PC-9 (cell line): ENCODE measurements around the gene IL10RB.

Source experiments
- EZH2 ChIP-seq: fragments of 200-600 bp; sonication (generic); IDR thresholded peaks from 2 replicates; pipeline ENCODE4 v1.8.0; 2017; ENCODE audit warnings: antibody characterized with exemption, low read depth
- TF ChIP-seq, protein P1 (sequence below): fragments of 200-600 bp; sonication (generic); conservative IDR thresholded peaks from 2 replicates; pipeline ENCODE4 v1.6.1; 2017; ENCODE audit warnings: mixed run types, antibody characterized with exemption, mild to moderate bottlenecking, moderate library complexity

DNA sequence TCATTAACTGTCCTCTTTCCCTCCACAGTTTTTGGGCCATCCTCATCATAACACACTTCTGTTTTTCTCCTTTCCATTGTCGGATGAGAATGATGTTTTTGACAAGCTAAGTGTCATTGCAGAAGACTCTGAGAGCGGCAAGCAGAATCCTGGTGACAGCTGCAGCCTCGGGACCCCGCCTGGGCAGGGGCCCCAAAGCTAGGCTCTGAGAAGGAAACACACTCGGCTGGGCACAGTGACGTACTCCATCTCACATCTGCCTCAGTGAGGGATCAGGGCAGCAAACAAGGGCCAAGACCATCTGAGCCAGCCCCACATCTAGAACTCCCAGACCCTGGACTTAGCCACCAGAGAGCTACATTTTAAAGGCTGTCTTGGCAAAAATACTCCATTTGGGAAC, 30.0 kb downstream of the IL10RB start:
- TF ChIP-seq, protein P1, sequence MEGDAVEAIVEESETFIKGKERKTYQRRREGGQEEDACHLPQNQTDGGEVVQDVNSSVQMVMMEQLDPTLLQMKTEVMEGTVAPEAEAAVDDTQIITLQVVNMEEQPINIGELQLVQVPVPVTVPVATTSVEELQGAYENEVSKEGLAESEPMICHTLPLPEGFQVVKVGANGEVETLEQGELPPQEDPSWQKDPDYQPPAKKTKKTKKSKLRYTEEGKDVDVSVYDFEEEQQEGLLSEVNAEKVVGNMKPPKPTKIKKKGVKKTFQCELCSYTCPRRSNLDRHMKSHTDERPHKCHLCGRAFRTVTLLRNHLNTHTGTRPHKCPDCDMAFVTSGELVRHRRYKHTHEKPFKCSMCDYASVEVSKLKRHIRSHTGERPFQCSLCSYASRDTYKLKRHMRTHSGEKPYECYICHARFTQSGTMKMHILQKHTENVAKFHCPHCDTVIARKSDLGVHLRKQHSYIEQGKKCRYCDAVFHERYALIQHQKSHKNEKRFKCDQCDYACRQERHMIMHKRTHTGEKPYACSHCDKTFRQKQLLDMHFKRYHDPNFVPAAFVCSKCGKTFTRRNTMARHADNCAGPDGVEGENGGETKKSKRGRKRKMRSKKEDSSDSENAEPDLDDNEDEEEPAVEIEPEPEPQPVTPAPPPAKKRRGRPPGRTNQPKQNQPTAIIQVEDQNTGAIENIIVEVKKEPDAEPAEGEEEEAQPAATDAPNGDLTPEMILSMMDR = no peak
- TF ChIP-seq EZH2 = no peak
